G401 (cell line): ENCODE data around the gene RSPRY1. TPM values are rescaled to one million over a fixed set of nuclear protein-coding genes. Genes with fewer than 3 reads are reported as not detected.
"Not testable (repeated sequence)": the region's sequence is repeated elsewhere in the genome, so short reads cannot be mapped to it uniquely, and the experiment has no call there.

Experiments
- DNase-seq: peaks from one replicate; pipeline ENCODE4 v3.0.0-alpha.2; 2015; ENCODE audit warnings: low spot score
- in situ Hi-C: cut with HindIII; loops from 2 replicates; pipeline ENCODE4 v1.10.0; 2016; ENCODE audit warnings: low sequenced_read_pairs, mixed read lengths
- total RNA-seq: library from RNA; depleted of rRNA; stranded (reverse); fragments of >200 nt; shearing (Covaris generic); gene quantifications from 2 replicates; pipeline ENCODE4 v1.2.3, GENCODE V29; 2014

The RSPRY1 gene
- total RNA-seq, 1 experiment from 2014 or later, result 36.2 TPM

- in situ Hi-C loops, result no loop called here
- no peak for DNase-seq
Observed at GRCh38 chr16:57264950-57265371, 78.8 kb downstream of the RSPRY1 start.

GRCh38 chr16:57265850-57266530 is 79.9 kb downstream of the RSPRY1 start:
- DNase-seq, result peak; percentile 24
- in situ Hi-C loops, result no loop called here

GRCh38 chr16:57266531-57267260 is 80.6 kb downstream of the RSPRY1 start:
- DNase-seq, result no peak
- in situ Hi-C loops, result no loop called here

DNA sequence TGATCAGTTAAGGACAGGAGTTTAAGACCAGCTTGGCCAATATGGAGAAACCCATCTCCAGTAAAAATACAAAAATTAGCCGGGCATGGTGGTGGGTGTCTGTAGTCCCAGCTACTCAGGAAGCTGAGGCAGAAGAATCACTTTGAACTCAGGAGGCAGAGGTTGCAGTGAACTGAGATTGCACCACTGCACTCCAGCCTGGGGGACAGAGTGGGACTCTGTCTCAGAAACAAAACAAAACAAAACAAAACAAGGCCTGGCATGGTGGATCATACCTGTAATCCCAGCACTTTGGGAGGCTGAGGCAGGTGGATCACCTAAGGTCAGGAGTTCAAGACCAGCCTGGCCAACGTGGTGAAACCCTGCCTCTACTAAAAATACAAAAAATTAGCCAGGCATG is 81.2 kb downstream of the RSPRY1 start:
- in situ Hi-C loops, DNase-seq: not testable (repeated sequence)

GRCh38 chr16:57268804-57269800 is 83.0 kb downstream of the RSPRY1 start:
- in situ Hi-C loops, result no loop called here
- DNase-seq, result no peak

DNA sequence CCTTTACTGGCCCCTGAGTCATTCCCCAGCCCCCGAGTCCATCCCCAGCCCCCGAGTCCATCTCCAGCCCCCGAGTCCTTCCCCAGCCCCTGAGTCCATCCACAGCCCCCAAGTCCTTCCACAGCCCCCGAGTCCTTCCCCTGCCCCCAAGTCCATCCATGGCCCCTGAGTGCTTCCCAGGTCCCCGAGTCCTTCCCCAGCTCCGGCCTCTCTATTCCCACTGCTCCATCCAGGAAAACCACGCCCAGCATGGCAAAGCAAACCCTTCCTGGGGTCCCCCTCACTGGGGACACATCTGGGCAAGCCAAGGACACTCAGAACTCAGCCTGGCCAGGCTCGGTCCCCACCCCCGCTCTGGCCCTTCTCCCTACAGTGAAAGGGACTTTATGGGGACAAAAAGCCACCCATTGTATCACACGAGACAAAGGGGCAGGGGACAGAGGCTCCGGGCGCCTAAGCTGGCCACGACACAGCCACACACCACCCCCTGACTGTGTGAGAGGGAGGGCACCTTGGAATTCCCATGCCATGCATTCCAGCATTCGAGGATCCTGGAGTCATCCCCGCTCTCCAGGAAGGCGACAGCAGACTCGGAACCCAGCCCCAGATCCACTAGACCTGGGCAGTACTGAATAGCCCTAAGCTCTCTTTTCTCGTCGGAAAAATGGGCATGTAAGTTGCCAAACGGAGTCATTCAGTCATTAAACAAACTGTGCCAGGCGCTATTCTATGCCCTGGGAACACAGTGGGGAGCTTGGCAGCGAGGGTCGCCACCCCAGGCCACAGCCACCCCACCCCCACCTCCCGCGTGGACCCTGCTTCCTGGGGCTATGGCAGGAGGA is 84.3 kb downstream of the RSPRY1 start:
- in situ Hi-C loops, result no loop called here
- no peak for DNase-seq

GRCh38 chr16:57271063-57271345 is 84.9 kb downstream of the RSPRY1 start:
- DNase-seq, result no peak
- in situ Hi-C loops, result no loop called here

DNA sequence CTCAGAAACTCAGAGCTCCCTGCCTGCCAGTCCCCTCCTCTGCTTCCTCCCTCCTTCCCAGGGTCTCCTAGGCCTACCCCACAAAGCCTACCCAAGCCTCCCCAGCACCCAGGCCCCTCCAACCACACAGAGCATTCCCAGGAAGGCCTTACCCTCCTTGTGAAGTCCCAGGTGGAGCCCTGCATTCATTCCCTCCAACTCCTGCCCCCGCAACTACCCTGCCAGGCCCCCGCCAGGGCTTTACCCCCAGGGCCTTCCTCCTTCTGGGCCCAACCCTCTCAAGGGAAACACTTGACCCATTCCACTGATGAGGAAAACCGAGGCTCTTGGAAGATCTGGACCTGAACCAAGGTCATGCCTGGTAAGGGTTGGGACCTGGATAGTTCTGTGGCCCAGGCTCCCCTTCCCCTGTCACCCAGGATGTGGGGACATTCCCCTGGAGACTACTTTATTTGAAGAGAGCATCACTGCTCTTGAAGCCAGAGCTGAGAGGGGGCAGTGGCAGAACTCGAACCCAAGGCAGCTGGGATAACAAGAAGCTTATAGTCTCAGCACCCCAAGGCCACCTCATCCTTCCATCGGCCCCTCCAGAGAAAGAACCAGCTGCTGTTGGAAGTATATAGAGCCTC is 85.9 kb downstream of the RSPRY1 start:
- in situ Hi-C loops, result no loop called here
- DNase-seq, result no peak

DNA sequence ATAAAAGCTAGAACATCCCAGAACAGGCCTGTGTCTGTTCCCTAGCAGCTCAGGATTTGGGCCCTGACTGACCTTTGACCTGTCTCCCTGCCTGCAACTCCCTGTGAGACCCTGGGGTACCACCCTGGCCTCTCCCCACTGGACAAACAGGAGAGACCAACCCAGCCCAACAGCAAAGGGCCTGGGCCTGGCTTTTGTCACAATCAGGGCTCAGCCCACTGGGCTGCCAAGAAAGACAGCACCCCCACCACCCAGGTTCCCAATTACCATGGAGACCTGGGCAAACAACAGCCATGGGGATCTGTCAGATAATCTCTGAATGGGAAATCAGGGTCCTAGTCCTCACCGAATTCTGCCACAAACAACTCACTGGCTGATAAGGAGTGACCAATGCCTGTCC is 87.2 kb downstream of the RSPRY1 start:
- no peak for DNase-seq
- in situ Hi-C loops, result no loop called here

GRCh38 chr16:57273826-57274225 is 87.7 kb downstream of the RSPRY1 start:
- no peak for DNase-seq
- in situ Hi-C loops, result no loop called here

GRCh38 chr16:57275946-57276345 is 89.8 kb downstream of the RSPRY1 start:
- in situ Hi-C loops, DNase-seq: not testable (repeated sequence)

DNA sequence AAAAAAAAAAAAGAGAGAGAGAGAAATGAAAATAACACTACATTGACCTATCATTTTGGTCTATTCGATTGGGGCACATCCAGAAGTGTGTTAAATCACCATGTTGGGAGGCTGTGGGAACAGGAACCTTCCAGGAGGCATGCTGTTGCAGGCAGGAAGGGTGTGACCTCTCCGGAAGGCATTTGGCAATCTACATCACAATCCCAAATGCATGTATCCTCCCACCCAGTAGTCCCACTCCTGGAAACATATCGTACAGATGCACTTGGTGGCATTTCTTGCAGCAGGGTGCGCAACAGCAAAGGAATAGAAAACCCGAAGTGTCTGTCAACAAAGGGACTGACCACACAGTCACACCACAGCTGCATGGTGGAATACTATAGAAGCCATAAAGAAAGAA is 90.5 kb downstream of the RSPRY1 start:
- no peak for DNase-seq
- in situ Hi-C loops, result no loop called here

DNA sequence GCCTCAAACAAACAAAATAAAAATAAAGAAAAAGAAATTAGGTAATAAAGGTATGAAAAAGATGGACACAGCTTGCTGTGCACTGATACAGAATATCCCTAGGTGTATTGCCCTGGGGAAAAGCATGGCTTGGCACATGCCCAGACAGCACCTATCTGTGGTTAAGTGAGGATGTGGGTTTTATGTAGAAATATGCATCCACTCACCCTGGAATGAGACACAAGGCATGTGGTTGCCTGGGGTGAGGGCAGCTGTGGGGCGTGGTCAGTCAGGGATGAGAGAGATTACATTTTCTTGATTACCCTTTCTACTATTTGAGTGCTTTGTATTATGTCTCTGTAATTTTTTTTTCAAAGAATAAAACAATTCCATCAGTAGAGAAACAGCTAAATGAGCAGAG is 91.5 kb downstream of the RSPRY1 start:
- in situ Hi-C loops, result no loop called here
- no peak for DNase-seq

DNA sequence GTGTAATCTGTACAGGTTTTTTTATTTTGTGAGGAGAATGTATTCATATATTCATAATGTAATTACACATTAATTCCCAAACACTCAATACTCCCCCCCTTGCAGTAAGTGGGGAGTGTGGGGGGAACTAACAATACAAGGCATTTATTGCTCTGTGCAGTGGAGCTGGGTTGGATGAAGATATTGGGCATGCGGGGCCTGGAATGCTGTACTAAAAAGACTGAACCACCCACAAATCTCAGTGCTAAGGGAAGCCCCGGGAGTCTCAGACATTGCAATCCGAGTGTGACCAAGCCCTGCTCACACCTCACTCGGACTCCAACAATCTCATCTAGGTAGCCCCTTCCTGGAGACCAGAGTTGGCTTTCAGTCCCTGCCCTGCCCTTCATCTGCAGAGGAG is 92.4 kb downstream of the RSPRY1 start:
- DNase-seq, result no peak
- in situ Hi-C loops, result no loop called here

DNA sequence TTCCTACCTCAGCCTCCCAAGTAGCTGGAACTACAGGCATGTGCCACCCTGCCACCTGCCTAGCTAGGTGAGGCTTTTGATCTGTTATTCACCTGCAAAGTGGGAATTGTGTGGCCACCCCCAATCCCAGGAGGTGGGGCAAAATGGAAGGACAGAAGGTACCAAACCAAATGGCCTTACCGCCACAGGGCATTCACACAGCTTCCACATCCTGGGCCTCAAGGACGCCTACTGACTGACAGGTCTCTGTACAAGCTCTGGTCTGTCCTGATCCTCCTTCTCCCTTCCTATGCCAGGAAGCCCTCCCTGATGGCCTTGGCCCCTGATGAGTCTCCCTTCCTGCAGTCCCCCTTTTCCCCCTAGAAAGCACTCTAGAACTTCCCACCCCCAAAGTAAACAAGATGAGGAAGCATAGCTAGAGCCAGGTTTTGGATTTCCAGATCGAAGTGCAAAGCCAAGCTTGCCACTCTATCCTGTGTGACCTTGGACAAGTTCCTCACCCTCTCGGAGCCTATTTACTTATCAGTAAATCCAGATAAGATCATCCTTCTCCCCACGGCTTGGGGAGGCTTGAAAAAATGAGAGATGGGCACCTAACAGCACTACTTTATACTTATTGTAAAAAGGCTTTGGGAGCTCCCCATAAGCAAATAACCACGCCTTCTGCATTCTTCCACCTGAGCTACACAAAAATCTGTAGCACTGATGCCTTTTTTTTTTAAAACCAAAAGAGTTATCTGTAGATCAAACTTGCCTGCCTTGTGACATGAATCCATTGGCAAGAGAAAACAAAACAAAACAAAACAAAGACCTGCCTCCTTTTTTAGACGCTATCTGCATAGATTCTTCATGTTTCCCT is 93.9 kb downstream of the RSPRY1 start:
- DNase-seq, result no peak
- in situ Hi-C loops, result no loop called here

DNA sequence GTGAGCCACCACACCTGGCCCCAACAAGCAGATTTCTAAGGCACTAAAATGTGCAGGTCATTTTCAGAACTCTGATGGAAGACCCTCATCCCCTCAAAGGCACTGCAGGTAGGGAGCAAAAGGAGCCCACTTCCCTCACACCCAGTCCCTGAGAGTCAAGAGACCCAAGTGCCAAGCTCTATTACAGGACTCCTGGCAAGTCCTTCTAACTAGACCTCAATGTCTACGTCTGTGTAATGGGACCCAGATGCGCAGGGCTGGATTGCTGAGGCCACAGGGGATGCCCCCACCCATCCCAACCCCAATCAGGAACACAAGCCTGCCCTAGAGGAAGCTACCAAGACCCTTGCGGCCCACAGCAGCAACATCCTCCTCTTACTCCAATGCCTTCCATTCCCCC is 95.7 kb downstream of the RSPRY1 start:
- DNase-seq, result no peak
- in situ Hi-C loops, result no loop called here

- no peak for DNase-seq
- in situ Hi-C loops, result no loop called here
Observed at GRCh38 chr16:57282510-57283213, 96.5 kb downstream of the RSPRY1 start.
